Activated naive CD8-positive, alpha-beta T cell treated with anti-CD3 and anti-CD28 coated beads, Interleukin-2, amount 10 ng/mL, durations not matched to agents 7 days and 5 days (primary cell): ENCODE measurements around the gene ITPRIP. TPM values are rescaled to one million over a fixed set of nuclear protein-coding genes. Genes with fewer than 3 reads are reported as not detected.

Experiments
- ATAC-seq: fragments of 150-1000 bp; cut with Tn5 transposase; one replicate; pipeline ENCODE4 v1.10.0; 2021; ENCODE audit warnings: low read depth, moderate library complexity
- POLR2A ChIA-PET: fragments of 350-600 bp; sonication (Branson Sonifier 250); formaldehyde crosslinking; loops from one replicate; lab custom pipeline; 2021; ENCODE audit warnings: antibody characterized with exemption; lab: Charles Lee
- DNase-seq: peaks from one replicate; pipeline ENCODE4 v3.0.0; 2021
- H3K27ac Mint-ChIP-seq: one replicate; pipeline ENCODE4 v1.8.0; 2022; ENCODE audit warnings: mild to moderate bottlenecking, mixed read lengths
- H3K27me3 Mint-ChIP-seq: one replicate; pipeline ENCODE4 v1.8.0; 2022; ENCODE audit warnings: mild to moderate bottlenecking, moderate library complexity, mixed read lengths
- H3K36me3 Mint-ChIP-seq: one replicate; pipeline ENCODE4 v1.8.0; 2021; ENCODE audit warnings: mild to moderate bottlenecking, mixed read lengths
- H3K4me1 Mint-ChIP-seq: one replicate; pipeline ENCODE4 v1.8.0; 2021; ENCODE audit warnings: mixed read lengths
- H3K4me3 Mint-ChIP-seq: one replicate; pipeline ENCODE4 v1.8.0; 2022; ENCODE audit warnings: mild to moderate bottlenecking, moderate library complexity, mixed read lengths
- H3K9me3 Mint-ChIP-seq: one replicate; pipeline ENCODE4 v1.8.0; 2021; ENCODE audit warnings: mixed read lengths
- total RNA-seq, 2 experiments: library from RNA; stranded (reverse); gene quantifications; one replicate each; pipeline ENCODE4 v1.2.3, GENCODE V29; 2021

Gene ITPRIP
- total RNA-seq, 2 experiments from 2014 or later: 24.7 to 25.4 TPM

DNA sequence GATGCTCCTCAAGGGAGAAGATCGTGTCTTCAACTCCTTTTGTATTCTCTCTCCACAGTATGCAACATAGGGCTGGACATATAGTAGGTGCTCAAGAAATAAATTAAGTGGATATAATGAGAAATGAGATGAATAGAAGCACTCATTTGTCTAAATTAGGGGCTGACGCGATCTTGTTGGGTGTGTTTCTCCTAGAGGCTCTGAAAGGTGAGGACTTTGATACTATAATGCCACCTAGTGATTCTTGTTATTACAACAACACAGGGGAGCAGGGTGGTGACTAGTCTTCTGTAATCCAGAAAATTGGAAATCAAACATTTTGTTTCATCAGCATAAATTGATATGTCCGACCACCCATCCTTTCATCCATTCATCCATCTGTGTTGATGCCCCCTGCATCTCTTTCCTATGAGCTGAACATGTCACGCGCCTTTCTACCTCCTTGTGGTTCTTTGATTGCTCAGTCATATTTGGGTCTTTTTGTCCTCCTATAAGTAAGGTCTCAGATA, 11.9 kb upstream of the ITPRIP start:
- H3K36me3 Mint-ChIP-seq: peaks cover 6% of the 10 kb centered on the region
- peaks cover 26% of the 10 kb centered on the region for H3K4me1 Mint-ChIP-seq
- no peak for DNase-seq
- H3K27me3 Mint-ChIP-seq: no peaks in the 10 kb centered on the region
- H3K27ac Mint-ChIP-seq: no peak overlapping the region
- no peak overlapping the region for H3K4me3 Mint-ChIP-seq
- peaks cover 6% of the 10 kb centered on the region for H3K9me3 Mint-ChIP-seq
- peak; percentile 41 for ATAC-seq
- POLR2A ChIA-PET: interaction anchor here (0.6 to 4.8 kb wide), 6 partner anchors 12 to 59 kb away, joined by 3 to 33 read pairs (median 8); partner anchors contain the start of gene ITPRIP

DNA sequence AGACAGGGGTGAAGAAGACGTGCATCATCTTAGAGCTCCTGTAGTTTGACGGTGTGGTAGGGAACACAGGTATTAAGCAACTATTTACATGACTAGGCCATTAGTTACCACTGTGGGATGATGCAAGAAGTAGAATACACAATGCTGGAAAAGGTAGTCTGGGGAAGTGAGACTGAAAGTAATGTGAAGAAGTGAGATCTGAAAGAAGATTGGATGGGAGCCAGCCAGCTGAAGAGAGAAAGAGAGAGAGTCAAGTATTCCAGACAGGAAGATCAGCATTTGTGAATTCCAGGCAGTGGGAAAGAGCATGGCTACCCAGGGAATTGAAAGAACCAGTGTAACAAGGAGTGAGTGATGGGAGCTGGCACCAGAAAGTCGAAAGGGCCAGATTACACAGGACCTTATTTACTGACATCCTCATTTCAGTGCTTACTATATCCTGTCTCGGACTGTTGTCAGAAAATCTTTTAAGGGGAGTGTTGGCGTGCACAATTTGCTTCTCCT, 11.4 kb upstream of the ITPRIP start:
- POLR2A ChIA-PET: interaction anchor here (0.6 to 2.3 kb wide), 3 partner anchors 11 to 44 kb away, joined by 4 to 11 read pairs (median 8); partner anchors contain the start of gene ITPRIP
- ATAC-seq (no peak), DNase-seq (no peak)
- H3K27me3 Mint-ChIP-seq: no peaks in the 10 kb centered on the region
- no peak overlapping the region for H3K27ac Mint-ChIP-seq
- H3K9me3 Mint-ChIP-seq: peaks cover 6% of the 10 kb centered on the region
- H3K4me3 Mint-ChIP-seq: no peak overlapping the region
- peaks cover 26% of the 10 kb centered on the region for H3K4me1 Mint-ChIP-seq
- peaks cover 6% of the 10 kb centered on the region for H3K36me3 Mint-ChIP-seq

DNA sequence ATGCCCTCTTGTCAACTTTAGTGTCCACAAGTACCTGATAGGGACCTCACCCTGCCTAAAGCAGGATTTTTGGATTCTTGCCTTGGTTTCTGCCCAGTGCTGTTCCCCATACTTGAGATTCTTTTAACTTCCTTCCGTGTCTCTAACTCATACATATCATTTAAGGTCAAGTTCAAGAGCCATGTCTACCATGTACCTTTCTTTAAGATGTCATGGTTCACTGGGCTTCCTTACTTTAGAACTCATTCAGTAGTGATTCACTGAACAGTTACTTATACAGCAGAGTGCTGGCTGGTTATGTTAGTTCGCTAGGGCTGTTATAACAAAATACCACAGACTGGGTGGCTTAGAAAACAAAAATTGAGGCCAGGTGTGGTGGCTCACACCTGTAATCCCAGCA, 10.3 kb upstream of the ITPRIP start:
- Mint-ChIP-seq H3K4me3 (no peak overlapping the region), H3K36me3 (peaks cover 6% of the 10 kb centered on the region), H3K4me1 (peaks cover 26% of the 10 kb centered on the region), H3K9me3 (peaks cover 6% of the 10 kb centered on the region), H3K27me3 (no peaks in the 10 kb centered on the region), H3K27ac (no peak overlapping the region)
- DNase-seq (no peak), ATAC-seq (no peak)
- POLR2A ChIA-PET: interaction anchor here (2.0 kb wide), 1 partner anchor 10 kb away, joined by 8 read pairs; the partner anchor contains the start of gene ITPRIP

DNA sequence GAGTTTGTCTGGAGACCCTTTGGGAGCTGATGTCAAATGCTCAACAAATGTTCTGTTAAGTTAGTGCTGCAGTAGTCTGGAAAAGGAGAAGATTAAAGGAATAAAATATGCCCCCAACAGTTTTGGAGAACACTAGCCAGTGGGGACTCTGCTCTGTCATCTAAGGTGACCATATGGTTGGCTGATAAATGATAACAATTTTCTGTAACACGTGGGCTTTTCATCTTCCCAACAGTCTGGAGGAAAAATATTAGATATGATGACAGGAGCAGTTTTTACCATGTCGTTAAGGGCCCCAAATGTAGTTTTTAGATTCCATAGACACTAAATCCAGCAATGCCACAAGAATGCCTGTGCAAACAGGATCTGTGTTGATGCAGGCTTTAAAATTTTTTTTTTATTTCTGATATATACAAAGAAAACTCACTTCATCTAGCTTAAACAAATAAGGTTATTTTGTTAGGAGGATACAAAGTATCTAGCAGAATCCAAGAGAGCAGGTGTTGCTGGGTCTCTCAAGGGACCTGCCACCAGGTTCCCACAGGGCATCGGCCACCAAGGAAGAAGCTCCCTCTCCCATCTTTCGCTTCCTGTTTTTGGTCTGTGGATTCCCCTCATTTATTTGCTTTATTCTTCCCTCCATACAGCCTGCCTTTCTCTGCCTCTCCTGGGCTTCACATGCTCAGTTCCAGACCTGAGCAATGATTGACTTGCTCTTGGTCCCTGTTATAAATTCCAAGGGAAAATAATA, 9.2 kb upstream of the ITPRIP start:
- Mint-ChIP-seq H3K9me3 (peaks cover 6% of the 10 kb centered on the region), H3K4me3 (no peak overlapping the region), H3K36me3 (peaks cover 6% of the 10 kb centered on the region), H3K27me3 (no peaks in the 10 kb centered on the region), H3K27ac (peak overlapping the region; percentile 54), H3K4me1 (peaks cover 22% of the 10 kb centered on the region)
- DNase-seq (no peak), ATAC-seq (no peak)
- POLR2A ChIA-PET: interaction anchor here (1.1 to 2.4 kb wide), 2 partner anchors 9 to 41 kb away, joined by 3 to 11 read pairs; partner anchors contain the start of gene ITPRIP

DNA sequence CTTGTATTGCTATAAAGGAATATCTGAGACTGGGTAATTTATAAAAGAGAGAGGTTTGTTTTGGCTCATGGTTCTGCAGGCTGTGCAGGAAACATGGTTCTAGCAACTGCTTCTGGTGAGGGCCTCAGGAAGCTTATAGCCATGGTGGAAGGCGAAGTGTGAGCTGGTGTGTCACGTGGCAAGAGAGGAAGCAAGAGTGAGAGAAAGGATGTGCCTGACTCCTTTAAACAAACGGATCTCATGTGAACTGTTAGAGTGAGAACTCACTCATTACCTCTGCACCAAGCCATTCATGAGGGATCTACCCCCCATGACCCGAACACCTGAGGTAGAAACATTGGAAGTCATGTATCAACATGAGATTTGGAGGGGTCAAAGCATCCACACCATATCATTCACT, 7.7 kb upstream of the ITPRIP start:
- peak overlapping the region; percentile 52 for H3K27ac Mint-ChIP-seq
- H3K4me1 Mint-ChIP-seq: peaks cover 10% of the 10 kb centered on the region
- H3K27me3 Mint-ChIP-seq: no peaks in the 10 kb centered on the region
- H3K9me3 Mint-ChIP-seq: peaks cover 6% of the 10 kb centered on the region
- ATAC-seq (peak; percentile 64), DNase-seq (no peak)
- POLR2A ChIA-PET: interaction anchor here (2.4 kb wide), 1 partner anchor 8 kb away, joined by 11 read pairs; the partner anchor contains the start of gene ITPRIP
- H3K4me3 Mint-ChIP-seq: no peak overlapping the region
- H3K36me3 Mint-ChIP-seq: peaks cover 6% of the 10 kb centered on the region

DNA sequence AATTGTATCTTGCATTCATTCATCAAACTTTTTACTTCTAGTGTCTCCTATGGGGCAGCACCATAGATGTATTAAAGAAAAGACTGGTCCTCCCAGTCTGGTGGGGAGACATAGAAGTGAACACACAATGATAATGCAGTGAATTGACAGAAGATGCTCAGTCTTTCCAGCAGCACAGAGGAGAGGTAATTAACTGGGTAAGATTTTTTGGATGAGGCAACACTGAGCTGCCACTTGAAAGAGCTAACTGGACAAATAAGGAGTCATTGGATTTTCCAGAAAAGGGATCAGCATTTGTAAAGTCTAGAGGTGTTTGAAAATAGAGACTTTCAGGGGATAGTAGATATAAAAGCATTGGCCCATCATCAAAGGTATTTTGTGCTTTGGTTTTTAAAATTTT, 7.2 kb upstream of the ITPRIP start:
- peaks cover 8% of the 10 kb centered on the region for H3K4me1 Mint-ChIP-seq
- DNase-seq (no peak), ATAC-seq (no peak)
- POLR2A ChIA-PET: interaction anchor here (2.4 kb wide), 1 partner anchor 7 kb away, joined by 11 read pairs; the partner anchor contains the start of gene ITPRIP
- peaks cover under 1% of the 10 kb centered on the region for H3K27me3 Mint-ChIP-seq
- peaks cover 6% of the 10 kb centered on the region for H3K36me3 Mint-ChIP-seq
- H3K9me3 Mint-ChIP-seq: peaks cover 6% of the 10 kb centered on the region
- no peak overlapping the region for H3K27ac Mint-ChIP-seq
- H3K4me3 Mint-ChIP-seq: no peak overlapping the region

DNA sequence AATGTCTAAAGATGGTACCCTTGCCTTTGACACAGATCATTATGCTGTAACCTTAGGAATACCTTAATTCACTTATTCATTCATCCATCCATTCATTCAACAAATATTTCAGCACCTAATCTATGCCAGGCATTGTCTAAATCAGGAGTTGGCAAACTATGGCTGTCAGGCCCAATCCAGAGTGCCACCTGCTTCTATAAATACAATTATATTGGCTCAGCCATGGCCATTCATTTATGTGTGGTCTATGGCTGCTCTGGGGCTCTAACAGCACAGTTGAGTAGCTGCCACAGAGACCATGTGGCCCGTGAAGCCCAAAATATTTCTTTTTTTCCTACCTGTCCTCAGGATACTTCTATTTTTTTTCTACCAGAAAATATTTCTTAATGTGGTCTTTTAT, 6.0 kb upstream of the ITPRIP start:
- DNase-seq (no peak), ATAC-seq (no peak)
- H3K27me3 Mint-ChIP-seq: peaks cover 6% of the 10 kb centered on the region
- peaks cover 6% of the 10 kb centered on the region for H3K36me3 Mint-ChIP-seq
- H3K4me1 Mint-ChIP-seq: peaks cover 18% of the 10 kb centered on the region
- POLR2A ChIA-PET: no interaction called here
- H3K27ac Mint-ChIP-seq: no peak overlapping the region
- no peak overlapping the region for H3K4me3 Mint-ChIP-seq
- peaks cover 6% of the 10 kb centered on the region for H3K9me3 Mint-ChIP-seq

DNA sequence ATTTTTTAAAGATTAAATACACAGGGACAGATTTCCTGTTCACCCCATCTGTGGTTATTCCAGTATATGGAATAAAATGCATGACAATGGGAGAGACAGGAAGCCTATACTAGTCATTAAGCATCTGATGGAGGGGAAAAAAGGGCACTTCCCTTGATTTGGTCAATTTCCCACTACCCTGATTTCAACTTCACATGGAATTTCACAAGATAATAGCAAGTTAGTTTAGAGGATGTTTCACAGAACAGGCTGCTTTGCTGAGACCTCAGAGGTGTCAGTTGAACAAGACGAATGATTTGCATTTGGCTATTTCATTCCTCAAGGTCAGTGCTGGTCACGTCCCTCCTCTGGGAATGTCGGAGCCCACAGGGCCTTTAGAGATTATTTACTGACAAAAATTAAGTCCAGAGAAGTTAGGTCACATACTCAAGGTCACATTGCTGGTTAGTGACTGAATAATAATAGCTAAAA, 4.7 kb upstream of the ITPRIP start:
- POLR2A ChIA-PET: interaction anchor here (0.6 kb wide), 1 partner anchor 14 kb away, joined by 3 read pairs; no protein-coding TSS in a partner anchor
- Mint-ChIP-seq H3K9me3 (peaks cover 6% of the 10 kb centered on the region), H3K27me3 (peaks cover 6% of the 10 kb centered on the region), H3K36me3 (peaks cover 6% of the 10 kb centered on the region), H3K27ac (no peak overlapping the region), H3K4me1 (peaks cover 22% of the 10 kb centered on the region), H3K4me3 (no peak overlapping the region)
- ATAC-seq (no peak), DNase-seq (no peak)

DNA sequence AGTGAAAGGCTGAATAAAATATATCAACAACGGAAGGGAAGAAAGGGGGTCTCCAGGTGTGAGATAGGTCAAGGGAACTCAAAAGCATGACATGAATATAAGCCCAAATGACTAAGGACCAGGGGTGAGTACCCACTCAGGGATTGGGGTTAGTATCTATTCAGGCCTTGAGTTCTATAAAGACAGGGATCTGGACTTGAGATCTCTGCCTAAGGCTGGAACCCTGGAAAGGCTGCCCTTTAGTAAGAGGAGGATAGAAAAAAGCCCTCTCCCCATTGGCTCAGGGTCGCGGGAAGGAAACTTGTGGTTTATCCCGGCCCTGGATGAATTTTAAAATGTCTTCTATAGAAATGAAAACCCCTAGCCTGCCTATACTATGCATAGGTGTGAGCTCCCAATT, 2.4 kb upstream of the ITPRIP start:
- Mint-ChIP-seq H3K4me1 (peaks cover 23% of the 10 kb centered on the region), H3K27me3 (peaks cover 6% of the 10 kb centered on the region), H3K4me3 (no peak overlapping the region), H3K27ac (no peak overlapping the region), H3K9me3 (peaks cover 5% of the 10 kb centered on the region), H3K36me3 (peaks cover 4% of the 10 kb centered on the region)
- ATAC-seq (no peak), DNase-seq (no peak)
- POLR2A ChIA-PET: no interaction called here

DNA sequence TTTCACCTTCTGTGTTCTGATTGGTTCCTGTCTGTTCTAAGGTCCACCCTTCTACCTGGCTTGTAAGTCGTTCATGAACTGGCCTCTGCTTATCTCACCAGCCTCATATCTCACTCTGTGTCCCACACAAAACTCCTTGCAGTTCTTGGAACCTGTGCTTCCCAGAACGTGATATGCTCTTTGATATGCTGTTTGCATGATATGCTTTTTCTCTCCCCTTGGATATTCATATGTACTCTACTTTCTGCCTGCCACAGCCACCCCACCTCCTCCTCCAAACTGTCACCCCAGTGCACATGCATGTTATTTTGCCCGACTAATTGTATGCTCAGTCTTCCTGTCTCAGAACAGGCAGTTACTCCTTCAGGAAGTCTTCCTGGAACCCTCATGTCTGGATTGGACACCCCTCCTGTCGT, 1.9 kb upstream of the ITPRIP start:
- H3K4me3 Mint-ChIP-seq: peak overlapping the region; percentile 25
- POLR2A ChIA-PET: interaction anchor here (2.8 kb wide), 1 partner anchor 11 kb away, joined by 44 read pairs; no protein-coding TSS in a partner anchor
- peaks cover 6% of the 10 kb centered on the region for H3K27me3 Mint-ChIP-seq
- no peak overlapping the region for H3K27ac Mint-ChIP-seq
- H3K9me3 Mint-ChIP-seq: no peaks in the 10 kb centered on the region
- no peak for ATAC-seq
- no peaks in the 10 kb centered on the region for H3K36me3 Mint-ChIP-seq
- no peak for DNase-seq
- peaks cover 24% of the 10 kb centered on the region for H3K4me1 Mint-ChIP-seq

DNA sequence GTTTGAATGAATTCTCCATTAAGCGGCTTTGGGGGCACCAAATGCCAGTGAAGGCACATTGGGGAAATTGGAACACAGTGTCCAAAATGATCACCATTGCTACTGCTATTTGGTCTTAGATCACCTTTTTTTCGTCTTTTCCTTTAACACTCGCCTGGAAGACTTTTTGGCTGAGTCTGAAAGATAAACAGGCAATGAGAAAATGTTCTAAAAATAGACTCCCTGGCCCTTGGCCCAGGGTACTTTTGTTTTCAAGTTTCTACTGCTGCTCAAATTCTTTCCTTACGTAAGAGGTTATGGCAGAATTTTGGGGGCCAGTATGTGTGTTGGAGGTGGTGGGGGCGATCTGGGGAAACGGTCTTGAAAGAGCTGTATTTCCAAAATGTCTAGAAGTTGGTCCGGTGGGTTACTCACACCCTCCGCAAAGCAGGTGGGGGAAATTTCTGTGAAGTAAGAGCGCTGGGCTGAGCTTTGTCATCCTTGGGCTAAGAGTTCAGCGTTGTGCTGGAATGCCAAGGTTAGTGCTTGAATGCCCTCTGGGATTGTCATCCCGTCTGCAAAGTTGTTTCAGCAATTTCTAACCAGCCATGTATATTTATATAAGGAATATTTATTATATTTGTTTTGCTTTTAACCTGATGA, 1.3 kb upstream of the ITPRIP start:
- no peaks in the 10 kb centered on the region for H3K36me3 Mint-ChIP-seq
- H3K27ac Mint-ChIP-seq: peak overlapping the region; percentile 100
- no peaks in the 10 kb centered on the region for H3K9me3 Mint-ChIP-seq
- POLR2A ChIA-PET: interaction anchor here (2.1 to 3.3 kb wide), 4 partner anchors 10 to 33 kb away, joined by 33 to 44 read pairs (median 40); partner anchors contain the start of gene CFAP58
- H3K27me3 Mint-ChIP-seq: peaks cover 6% of the 10 kb centered on the region
- H3K4me3 Mint-ChIP-seq: peak overlapping the region; percentile 98
- DNase-seq: no peak
- H3K4me1 Mint-ChIP-seq: peaks cover 28% of the 10 kb centered on the region
- ATAC-seq: no peak

DNA sequence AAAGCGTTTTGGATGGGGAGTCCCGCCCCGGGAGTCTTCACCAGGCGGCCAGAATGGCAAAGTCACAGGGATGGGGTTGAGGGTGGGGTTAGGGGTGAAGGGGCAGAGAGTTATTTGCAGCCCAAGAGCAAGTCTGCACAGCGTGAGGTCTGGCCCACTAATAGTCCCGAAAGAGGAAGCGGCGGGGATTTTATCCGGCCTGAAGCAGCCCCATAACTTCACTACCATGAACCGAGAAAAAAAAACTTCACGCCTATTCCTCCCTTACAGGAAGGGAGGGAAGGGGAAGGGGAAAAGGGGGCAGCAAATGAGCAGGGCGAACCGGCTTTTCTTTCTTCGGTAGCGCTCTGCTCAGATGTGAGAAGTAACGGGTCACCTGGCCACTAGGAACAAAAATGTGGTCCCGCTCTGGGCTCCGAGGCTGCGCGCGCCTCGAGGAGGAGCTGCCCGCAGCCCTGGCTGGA, 712 bp downstream of the ITPRIP start:
- peak; percentile 31 for ATAC-seq
- Mint-ChIP-seq H3K27me3 (peaks cover 6% of the 10 kb centered on the region), H3K27ac (peak overlapping the region; percentile 100), H3K36me3 (peaks cover 5% of the 10 kb centered on the region), H3K9me3 (no peaks in the 10 kb centered on the region), H3K4me1 (peaks cover 45% of the 10 kb centered on the region), H3K4me3 (peak overlapping the region; percentile 98)
- DNase-seq: no peak
- POLR2A ChIA-PET: interaction anchor here (0.9 to 3.3 kb wide), 15 partner anchors 8 to 216 kb away, joined by 3 to 44 read pairs (median 8); partner anchors contain the start of genes CFAP58, GSTO1 and SFR1
